H9 (cell line): ENCODE data around the gene LMX1B. TPM values are rescaled to one million over a fixed set of nuclear protein-coding genes. Genes with fewer than 3 reads are reported as not detected.
"Not testable (repeated sequence)": the region's sequence is repeated elsewhere in the genome, so short reads cannot be mapped to it uniquely, and the experiment has no call there.

Experiments used
- DNase-seq: peaks from one replicate; pipeline ENCODE4 v3.0.0-alpha.2; 2017
- H2AFZ ChIP-seq: one replicate; pipeline ENCODE4 v1.6.1; 2013; ENCODE audit warnings: mild to moderate bottlenecking, low read length, control low read depth, moderate library complexity
- H2AK5ac ChIP-seq: 2 replicates; pipeline ENCODE4 v1.6.1; 2013; ENCODE audit warnings: low read length, control low read depth, mixed read lengths; ENCODE audit not compliant: insufficient read length
- H2BK120ac ChIP-seq: one replicate; pipeline ENCODE4 v1.6.1; 2013; ENCODE audit warnings: low read depth, mild to moderate bottlenecking, low read length, control low read depth, inconsistent platforms; ENCODE audit not compliant: poor library complexity, severe bottlenecking
- H2BK12ac ChIP-seq: 2 replicates; pipeline ENCODE4 v1.6.1; 2013; ENCODE audit warnings: low read length, control low read depth, mixed read lengths, low read depth; ENCODE audit not compliant: insufficient read length
- H2BK15ac ChIP-seq: 2 replicates; pipeline ENCODE4 v1.6.1; 2013; ENCODE audit warnings: low read depth, low read length, control low read depth
- H2BK20ac ChIP-seq: one replicate; pipeline ENCODE4 v1.6.1; 2013; ENCODE audit warnings: low read depth, mild to moderate bottlenecking, low read length, control low read depth, inconsistent platforms; ENCODE audit not compliant: poor library complexity, severe bottlenecking
- H2BK5ac ChIP-seq: 2 replicates; pipeline ENCODE4 v1.6.1; 2013; ENCODE audit warnings: low read length, control low read depth, mixed read lengths; ENCODE audit not compliant: insufficient read length
- H3K14ac ChIP-seq: 2 replicates; pipeline ENCODE4 v1.6.1; 2013; ENCODE audit warnings: low read length, control low read depth; ENCODE audit not compliant: insufficient read depth
- H3K18ac ChIP-seq: 2 replicates; pipeline ENCODE4 v1.6.1; 2013; ENCODE audit warnings: low read depth, mild to moderate bottlenecking, mixed read lengths, low read length, control low read depth; ENCODE audit not compliant: insufficient read length
- H3K23ac ChIP-seq: 2 replicates; pipeline ENCODE4 v1.6.1; 2013; ENCODE audit warnings: low read length, control low read depth, mixed read lengths, low read depth; ENCODE audit not compliant: insufficient read length
- H3K23me2 ChIP-seq: 2 replicates; pipeline ENCODE4 v1.6.1; 2013; ENCODE audit warnings: low read depth, mild to moderate bottlenecking, mixed read lengths, low read length, control low read depth; ENCODE audit not compliant: insufficient read length, poor library complexity, severe bottlenecking
- H3K27ac ChIP-seq: 2 replicates; pipeline ENCODE4 v1.5.1; 2013; ENCODE audit warnings: low read length, control low read depth, mixed read lengths, low read depth; ENCODE audit not compliant: insufficient read length
- H3K27me3 ChIP-seq: 2 replicates; pipeline ENCODE4 v1.6.1; 2013; ENCODE audit warnings: low read length, control low read depth, inconsistent platforms; ENCODE audit not compliant: insufficient read depth
- H3K4ac ChIP-seq: 2 replicates; pipeline ENCODE4 v1.6.1; 2013; ENCODE audit warnings: low read depth, mild to moderate bottlenecking, control low read depth, inconsistent platforms, low read length, moderate library complexity
- H3K4me1 ChIP-seq: 2 replicates; pipeline ENCODE4 v1.6.1; 2013; ENCODE audit warnings: low read length, control low read depth, inconsistent platforms; ENCODE audit not compliant: insufficient read depth
- H3K4me2 ChIP-seq: 2 replicates; pipeline ENCODE4 v1.6.1; 2013; ENCODE audit warnings: low read length, control low read depth, mixed read lengths; ENCODE audit not compliant: insufficient read length, insufficient read depth
- H3K56ac ChIP-seq: 2 replicates; pipeline ENCODE4 v1.6.1; 2013; ENCODE audit warnings: low read depth, mild to moderate bottlenecking, mixed read lengths, low read length, control low read depth; ENCODE audit not compliant: insufficient read length
- H3K79me1 ChIP-seq: 2 replicates; pipeline ENCODE4 v1.6.1; 2013; ENCODE audit warnings: low read depth, mild to moderate bottlenecking, moderate library complexity, low read length, control low read depth, inconsistent platforms; ENCODE audit not compliant: insufficient read depth, poor library complexity, severe bottlenecking
- H3K79me2 ChIP-seq: 2 replicates; pipeline ENCODE4 v1.6.1; 2013; ENCODE audit warnings: low read length, control low read depth, inconsistent platforms; ENCODE audit not compliant: insufficient read depth
- H3K9ac ChIP-seq: 2 replicates; pipeline ENCODE4 v1.6.1; 2013; ENCODE audit warnings: low read length, control low read depth, mixed read lengths; ENCODE audit not compliant: insufficient read length; ENCODE audit errors: extremely low read depth
- H3K9me3 ChIP-seq: one replicate; pipeline ENCODE4 v1.6.1; 2013; ENCODE audit warnings: low read depth, low read length, inconsistent platforms; ENCODE audit not compliant: control insufficient read depth
- H3T11ph ChIP-seq: one replicate; pipeline ENCODE4 v1.6.1; 2013; ENCODE audit warnings: mild to moderate bottlenecking, low read length, control low read depth, inconsistent platforms
- H4K20me1 ChIP-seq: one replicate; pipeline ENCODE4 v1.6.1; 2013; ENCODE audit not compliant: control insufficient read depth, insufficient read length, insufficient read depth
- H4K5ac ChIP-seq: 2 replicates; pipeline ENCODE4 v1.6.1; 2013; ENCODE audit warnings: low read depth, mild to moderate bottlenecking, mixed read lengths, low read length, control low read depth; ENCODE audit not compliant: insufficient read length
- H4K8ac ChIP-seq: replicated peaks from 2 replicates; pipeline ENCODE4 v1.6.1; 2013; ENCODE audit warnings: low read length, control low read depth, mixed read lengths, low read depth; ENCODE audit not compliant: insufficient read length
- H4K91ac ChIP-seq: 2 replicates; pipeline ENCODE4 v1.6.1; 2013; ENCODE audit warnings: low read depth, mild to moderate bottlenecking, moderate library complexity, mixed read lengths, low read length, control low read depth; ENCODE audit not compliant: insufficient read length
- H3K27ac Mint-ChIP-seq, 3 experiments: 2 replicates in 2 of 3; 3 replicates in 1 of 3; pipeline ENCODE4 v1.8.0; 2020 to 2021; ENCODE audit warnings: mixed read lengths in 3 of 3, mild to moderate bottlenecking in 1 of 3, moderate library complexity in 1 of 3
- H3K27me3 Mint-ChIP-seq: 2 replicates; pipeline ENCODE4 v1.8.0; 2021; ENCODE audit warnings: low read depth, mild to moderate bottlenecking, moderate library complexity, mixed read lengths
- H3K36me3 Mint-ChIP-seq, 3 experiments: 2 replicates in 2 of 3; 3 replicates in 1 of 3; pipeline ENCODE4 v1.8.0; 2020 to 2021; ENCODE audit warnings: low read depth in 3 of 3, mixed read lengths in 3 of 3; ENCODE audit not compliant: insufficient read depth in 1 of 3
- H3K4me1 Mint-ChIP-seq, 2 experiments: 2 replicates each; pipeline ENCODE4 v1.8.0; 2020; ENCODE audit warnings: mixed read lengths in 2 of 2
- H3K4me3 Mint-ChIP-seq, 2 experiments: 2 replicates in 1 of 2; 3 replicates in 1 of 2; pipeline ENCODE4 v1.8.0; 2020 to 2021; ENCODE audit warnings: mild to moderate bottlenecking in 2 of 2, mixed read lengths in 2 of 2, moderate library complexity in 1 of 2
- H3K9me3 Mint-ChIP-seq, 2 experiments: 2 replicates in 1 of 2; 3 replicates in 1 of 2; pipeline ENCODE4 v1.8.0; 2020; ENCODE audit warnings: mild to moderate bottlenecking in 2 of 2, mixed read lengths in 2 of 2, moderate library complexity in 1 of 2
- CTCF ChIP-seq: fragments of 200-600 bp; sonication (generic); conservative IDR thresholded peaks from 3 replicates; pipeline ENCODE4 v1.8.0; 2021; ENCODE audit warnings: antibody characterized with exemption, mild to moderate bottlenecking
- WGBS: extraction: QIAGEN DNeasy Blood & Tissue Kit; methylation state at CpG from one replicate; pipeline ENCODE4 v1.1.7; 2013; ENCODE audit warnings: missing lambda C conversion rate, low lambda C conversion rate, mixed read lengths; ENCODE audit not compliant: insufficient read length; ENCODE audit errors: extremely low coverage; 5-methylcytosine and 5-hydroxymethylcytosine counted together
- total RNA-seq: library from RNA; stranded (reverse); gene quantifications from 2 replicates; pipeline ENCODE4 v1.2.1, GENCODE V29; 2021

LMX1B gene
- total RNA-seq, 1 experiment from 2014 or later, result 0.85 TPM

DNA sequence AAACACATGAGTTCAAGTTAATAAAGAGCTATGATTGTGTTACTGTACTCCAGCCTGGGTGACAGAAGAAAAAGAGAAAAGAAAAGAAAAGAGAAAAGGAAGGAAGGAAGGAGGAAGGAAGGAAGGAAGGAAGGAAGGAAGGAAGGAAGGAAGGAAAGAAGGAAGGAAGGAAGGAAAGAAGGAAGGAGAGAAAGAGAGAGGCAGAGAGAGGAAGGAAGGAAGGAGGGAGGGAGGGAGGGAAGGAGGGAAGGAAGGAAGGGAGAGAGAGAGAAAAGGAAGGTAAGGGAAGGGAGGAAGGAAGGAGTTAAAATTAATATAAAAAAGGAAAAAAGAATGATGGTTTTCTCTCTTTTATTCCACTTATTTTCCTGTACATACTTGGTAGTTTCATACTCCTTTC is 101.7 kb downstream of the LMX1B start:
- Histone ChIP-seq H3K27me3 (no peaks in the 10 kb centered on the region), H3K18ac (no peak overlapping the region), H3K4ac (no peak overlapping the region)

DNA sequence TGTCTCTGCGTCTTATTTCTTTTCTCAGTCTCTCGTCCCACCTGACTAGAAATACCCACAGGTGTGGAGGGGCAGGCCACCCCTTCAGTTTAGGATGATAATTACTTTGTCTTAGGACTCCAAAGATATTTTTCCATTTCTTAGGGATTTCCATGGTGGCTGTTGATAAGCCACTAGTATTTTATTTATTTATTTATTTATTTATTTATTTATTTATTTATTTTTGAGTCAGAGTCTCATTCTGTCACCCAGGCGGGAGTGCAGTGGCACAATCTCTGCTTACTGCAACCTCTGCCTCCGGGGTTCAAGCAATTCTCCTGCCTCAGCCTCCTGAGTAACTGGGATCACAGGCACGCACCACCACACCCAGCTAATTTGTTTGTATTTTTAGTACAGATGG is 103.7 kb downstream of the LMX1B start:
- H3K4me3 Mint-ChIP-seq, H3K9ac ChIP-seq, H3K9me3 Mint-ChIP-seq, H3K36me3 Mint-ChIP-seq, H2AK5ac ChIP-seq, H2BK120ac ChIP-seq, H3K79me2 ChIP-seq, H3K4me2 ChIP-seq, H4K8ac ChIP-seq, H3K4ac ChIP-seq, H4K91ac ChIP-seq, H2AFZ ChIP-seq, H3T11ph ChIP-seq, H3K18ac ChIP-seq, H2BK12ac ChIP-seq, H2BK20ac ChIP-seq, H3K9me3 ChIP-seq, H3K27ac Mint-ChIP-seq, H3K27me3 ChIP-seq, H4K5ac ChIP-seq, H3K23me2 ChIP-seq, H3K4me1 ChIP-seq, H3K56ac ChIP-seq, H3K23ac ChIP-seq, H4K20me1 ChIP-seq, H3K79me1 ChIP-seq, H3K14ac ChIP-seq, H2BK15ac ChIP-seq, H3K27ac ChIP-seq, H2BK5ac ChIP-seq, DNase-seq: not testable (repeated sequence)
- peaks cover 38% of the 10 kb centered on the region for H3K27me3 Mint-ChIP-seq
- WGBS, result no CpG with 5 or more reads among the region's 5 CpGs
- H3K4me1 Mint-ChIP-seq, result peaks cover 20 to 30% of the 10 kb centered on the region in 2 experiments

More for the DNA sequence above, 101.7 kb downstream of the LMX1B start:
- H2BK5ac ChIP-seq, result no peak overlapping the region
- H3K23ac ChIP-seq, result no peak overlapping the region
- H3K79me1 ChIP-seq, result no peaks in the 10 kb centered on the region
- no peak overlapping the region for H3K56ac ChIP-seq
- no peaks in the 10 kb centered on the region; a peak in 1 of 7 replicates for H3K36me3 Mint-ChIP-seq
- no peak overlapping the region for H3K27ac ChIP-seq
- no peaks in the 10 kb centered on the region for H3K9me3 ChIP-seq
- no peak overlapping the region for H4K91ac ChIP-seq
- peaks cover 38% of the 10 kb centered on the region for H3K27me3 Mint-ChIP-seq
- no peak overlapping the region for H2BK15ac ChIP-seq
- TF ChIP-seq CTCF, result no peak
- H2BK12ac ChIP-seq, result no peak overlapping the region
- H4K5ac ChIP-seq, result no peak overlapping the region
- H3K9ac ChIP-seq, result no peak overlapping the region
- H3T11ph ChIP-seq, result no peak overlapping the region
- H3K4me1 Mint-ChIP-seq, result peaks cover 15 to 21% of the 10 kb centered on the region in 2 experiments
- H4K8ac ChIP-seq, result no peak overlapping the region
- no peak overlapping the region for H3K4me2 ChIP-seq
- peaks cover 3% of the 10 kb centered on the region for H3K23me2 ChIP-seq
- no peak overlapping the region for H3K27ac Mint-ChIP-seq
- H2AK5ac ChIP-seq, result no peak overlapping the region
- H2BK120ac ChIP-seq, result no peak overlapping the region
- H2BK20ac ChIP-seq, result no peak overlapping the region
- no peaks in the 10 kb centered on the region; a peak in 1 of 5 replicates for H3K9me3 Mint-ChIP-seq
- H2AFZ ChIP-seq, result no peak overlapping the region
- DNase-seq, result no peak
- H4K20me1 ChIP-seq, result no peaks in the 10 kb centered on the region
- H3K79me2 ChIP-seq, result no peaks in the 10 kb centered on the region
- no peak overlapping the region for H3K14ac ChIP-seq
- H3K4me3 Mint-ChIP-seq, result no peak overlapping the region
- H3K4me1 ChIP-seq, result peaks cover 2% of the 10 kb centered on the region; the same call in 1 of the 2 replicates
